Stimulated activated CD8-positive, alpha-beta memory T cell treated with anti-CD3 and anti-CD28 coated beads, Interleukin-4, amount 100 ng/mL, for 48 hours (primary cell): ENCODE data around the gene HRK.

Source experiments
- DNase-seq: peaks from one replicate; pipeline ENCODE4 v3.0.0-alpha.2; 2020

The HRK gene

GRCh38 chr12:116864371-116865160, 16.7 kb downstream of the HRK start:
- no peak for DNase-seq

DNA sequence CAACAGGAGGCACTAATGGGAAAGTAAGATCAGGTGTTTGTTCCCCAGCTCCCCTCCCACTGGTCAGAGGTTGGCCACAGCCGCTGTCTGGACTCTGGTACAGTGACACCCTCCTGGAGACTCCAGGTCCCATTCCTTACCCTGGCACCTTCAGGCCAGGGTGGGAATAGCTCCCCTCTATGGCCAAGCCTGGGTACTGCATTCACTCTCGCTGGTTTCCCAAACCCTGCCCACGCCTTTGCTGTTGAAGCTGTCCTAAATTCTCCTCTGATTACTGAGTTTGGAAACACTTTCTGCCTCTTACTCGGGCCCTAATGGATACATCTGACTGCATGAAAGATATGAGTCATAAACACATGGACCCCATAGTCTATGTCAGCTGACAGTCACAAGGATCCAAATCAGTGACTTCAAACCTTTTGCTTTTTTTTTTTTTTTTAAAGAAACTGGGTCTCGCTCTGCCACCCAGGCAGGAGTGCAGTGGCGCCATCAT, 17.9 kb downstream of the HRK start:
- peak; percentile 47 for DNase-seq

- DNase-seq: no peak
Observed at GRCh38 chr12:116862167-116862566, 19.1 kb downstream of the HRK start.

GRCh38 chr12:116861320-116861719, 19.9 kb downstream of the HRK start:
- peak; percentile 32 for DNase-seq

DNA sequence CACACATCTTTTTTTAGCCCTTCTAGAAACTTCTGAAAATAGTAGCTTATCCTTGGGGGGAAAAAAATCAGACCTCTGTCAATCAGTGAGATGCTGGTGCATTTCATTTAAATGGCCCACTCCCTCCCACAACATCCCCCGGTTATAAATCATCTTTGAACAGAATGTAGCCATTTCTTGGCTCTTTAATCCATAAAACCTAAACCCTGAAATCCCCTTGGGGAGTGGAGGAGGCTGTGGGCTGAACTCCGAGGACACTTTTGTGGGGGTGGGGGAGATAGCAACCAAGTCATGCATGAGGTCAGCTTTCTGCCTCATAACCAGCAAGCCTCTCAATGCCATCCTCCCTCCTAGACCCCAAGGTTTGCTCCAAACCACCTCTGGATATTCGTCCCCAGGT, 21.0 kb downstream of the HRK start:
- DNase-seq: no peak

DNA sequence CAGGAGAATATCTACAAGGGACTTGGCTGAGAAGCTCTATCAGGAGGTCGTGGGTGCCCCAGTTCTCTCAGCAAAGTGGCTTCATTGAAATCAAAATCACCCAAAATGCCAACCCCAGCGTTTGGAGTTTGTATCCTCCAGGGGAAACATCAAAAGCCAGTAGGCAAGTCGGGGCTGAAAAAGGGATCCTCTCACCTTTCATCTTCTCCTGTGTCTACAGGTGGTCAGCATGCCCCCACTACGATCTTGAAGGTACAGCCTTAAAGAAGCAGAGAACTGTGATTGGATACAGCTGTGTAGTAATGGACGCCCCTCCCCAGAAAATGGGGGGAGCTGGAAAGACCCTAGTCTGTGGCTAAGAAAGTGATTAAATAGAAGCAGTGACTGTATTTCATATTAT, 22.2 kb downstream of the HRK start:
- no peak for DNase-seq

DNA sequence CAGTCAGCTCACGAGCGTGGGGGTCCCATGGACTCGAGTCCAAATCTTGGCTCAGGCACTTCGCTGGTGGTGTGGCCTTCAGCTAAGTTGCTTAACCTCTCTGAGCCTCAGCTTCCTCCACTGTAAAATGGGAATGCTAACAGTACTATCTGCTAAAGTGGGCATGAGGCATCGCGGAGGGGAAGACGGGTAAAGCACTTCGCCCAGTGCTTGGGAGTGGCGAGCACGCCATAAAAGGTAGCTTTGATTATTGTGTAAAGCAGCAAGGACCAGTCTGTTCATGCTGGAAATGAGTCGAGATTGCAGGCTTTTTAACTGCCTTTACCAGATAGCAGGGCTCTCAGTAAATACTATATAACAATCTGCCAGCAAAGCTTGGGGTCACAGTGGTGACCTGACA, 24.5 kb downstream of the HRK start:
- DNase-seq: no peak

- no peak for DNase-seq
Observed at GRCh38 chr12:116855744-116856470, 25.3 kb downstream of the HRK start.

DNA sequence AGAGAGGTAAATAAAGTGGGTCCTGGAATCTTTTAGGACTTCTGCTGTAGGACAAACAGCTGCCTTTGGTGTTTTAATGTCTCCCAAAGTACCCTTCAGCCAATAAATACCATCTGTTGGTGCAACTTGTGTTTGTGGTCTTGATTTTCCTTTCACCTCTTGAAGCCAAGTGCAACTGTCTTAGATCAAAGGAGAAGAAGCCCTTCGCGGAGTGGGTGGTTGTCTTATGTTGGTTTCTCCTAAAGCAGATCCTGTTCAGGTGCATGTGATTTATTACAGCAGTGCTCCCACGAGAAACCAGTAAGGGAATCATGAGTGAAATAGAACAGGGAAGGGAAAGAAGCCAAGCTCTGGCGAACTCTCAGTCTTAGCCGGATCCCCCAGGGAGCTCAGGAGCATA, 27.7 kb downstream of the HRK start:
- no peak for DNase-seq

DNA sequence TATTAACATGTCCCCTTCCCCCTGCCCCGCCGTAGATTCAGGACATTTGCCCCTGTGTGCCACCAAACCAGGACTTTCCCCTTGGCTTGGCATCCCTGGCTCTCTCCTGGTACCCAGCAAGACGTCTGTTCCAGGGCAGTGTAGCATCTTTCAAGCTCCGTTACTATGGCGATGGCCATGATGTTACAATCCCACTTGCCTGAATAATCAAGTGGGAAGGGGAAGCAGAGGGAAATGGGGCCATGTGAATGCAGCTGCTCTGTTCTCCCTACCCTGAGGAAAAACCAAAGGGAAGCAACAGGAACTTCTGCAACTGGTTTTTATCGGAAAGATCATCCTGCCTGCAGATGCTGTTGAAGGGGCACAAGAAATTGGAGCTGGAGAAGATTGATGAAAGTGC, 28.9 kb downstream of the HRK start:
- DNase-seq: no peak

DNA sequence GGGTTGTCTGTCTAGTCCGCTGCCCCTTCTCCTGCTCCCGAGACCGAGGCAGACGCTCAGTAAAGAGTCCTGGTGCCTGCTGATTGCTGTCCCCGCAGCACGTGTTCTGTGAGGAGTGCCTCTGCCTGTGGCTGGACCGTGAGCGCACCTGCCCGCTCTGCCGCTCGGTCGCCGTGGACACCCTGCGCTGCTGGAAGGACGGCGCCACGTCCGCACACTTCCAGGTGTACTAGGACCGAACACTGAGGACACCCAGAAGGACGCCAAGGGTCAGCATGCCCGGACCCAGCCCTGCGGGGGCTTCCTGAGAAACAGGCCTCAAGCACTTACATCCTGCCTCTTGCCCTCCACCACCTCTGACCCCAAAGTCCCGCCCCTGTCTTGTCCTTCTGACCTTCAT, 32.0 kb downstream of the HRK start:
- no peak for DNase-seq

DNA sequence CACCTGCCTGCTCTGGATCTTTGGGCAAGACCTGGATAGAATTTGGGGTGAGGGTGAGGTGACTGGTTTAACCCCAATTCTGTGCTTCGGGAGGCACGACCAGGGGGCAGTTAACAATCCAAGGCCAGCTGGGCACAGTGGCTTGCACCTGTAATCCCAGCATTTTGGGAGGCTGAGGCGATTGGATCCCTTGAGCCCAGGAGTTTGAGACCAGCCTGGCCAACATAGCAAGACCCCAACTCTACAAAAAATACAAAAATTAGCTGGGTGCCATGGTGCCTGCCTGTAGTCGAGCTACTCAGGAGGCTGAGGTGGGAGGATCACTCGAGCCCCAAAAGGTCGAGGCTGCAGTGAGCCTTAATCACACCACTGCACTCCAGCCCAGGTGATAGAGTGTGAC, 38.2 kb downstream of the HRK start:
- no peak for DNase-seq

GRCh38 chr12:116839287-116839830, 41.9 kb downstream of the HRK start:
- no peak for DNase-seq

DNA sequence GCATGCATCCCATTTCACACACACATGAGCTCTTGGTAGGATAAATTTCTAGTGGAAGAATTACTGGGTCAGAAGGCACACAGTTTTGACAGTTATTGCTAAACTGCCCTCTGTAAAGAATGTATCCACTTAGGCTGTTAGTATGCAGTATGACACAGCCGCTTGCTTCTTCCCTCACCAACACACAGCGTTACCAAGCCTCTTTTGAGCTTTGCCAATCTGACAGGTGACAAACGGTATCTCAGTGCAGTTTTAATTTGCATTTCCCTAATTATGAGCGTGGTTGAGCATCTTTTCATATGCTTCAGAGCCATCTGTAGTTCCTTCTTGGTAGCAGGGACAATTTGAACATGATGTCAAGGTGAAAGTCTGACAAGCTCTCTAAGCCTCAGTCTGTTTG, 42.9 kb downstream of the HRK start:
- DNase-seq: no peak

DNA sequence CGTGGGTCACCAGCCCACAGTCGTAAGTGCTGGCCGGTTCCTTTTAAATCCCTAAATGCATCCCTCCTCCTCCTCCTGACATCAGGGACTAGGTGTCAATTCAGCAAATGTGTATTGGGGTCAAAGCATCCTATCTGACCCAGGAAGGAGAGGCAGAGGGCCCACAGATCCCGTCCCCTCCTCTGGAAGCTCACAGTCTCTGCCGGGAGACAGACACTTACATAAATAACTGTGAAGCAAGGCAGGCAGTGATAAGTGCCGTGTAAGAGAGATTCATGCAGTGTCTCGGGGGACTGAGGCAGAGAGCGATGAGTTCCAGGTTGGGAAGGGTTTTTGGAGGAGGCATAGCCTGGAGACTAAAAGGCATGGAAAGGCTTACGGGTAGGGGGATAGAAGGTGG, 44.1 kb downstream of the HRK start:
- DNase-seq: no peak

DNA sequence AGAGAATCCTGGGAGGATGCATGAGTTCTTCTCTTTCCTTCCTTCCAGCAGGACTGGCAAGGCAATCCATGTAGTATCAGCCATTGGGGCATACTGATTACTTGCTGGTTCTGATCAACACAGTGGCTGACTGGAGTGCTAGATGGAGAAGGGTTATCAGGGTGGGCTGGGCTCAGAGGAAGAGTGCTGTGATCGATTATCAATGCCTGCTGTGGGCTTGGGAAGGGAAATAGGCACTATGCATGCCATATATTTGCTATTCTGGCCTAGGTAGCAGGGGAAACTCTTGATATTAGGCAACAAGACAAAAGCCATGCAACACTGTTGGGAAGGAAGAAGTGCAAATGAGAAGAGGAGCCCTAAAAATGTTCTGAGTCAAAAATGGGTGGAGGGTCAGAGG, 45.8 kb downstream of the HRK start:
- DNase-seq: no peak

DNA sequence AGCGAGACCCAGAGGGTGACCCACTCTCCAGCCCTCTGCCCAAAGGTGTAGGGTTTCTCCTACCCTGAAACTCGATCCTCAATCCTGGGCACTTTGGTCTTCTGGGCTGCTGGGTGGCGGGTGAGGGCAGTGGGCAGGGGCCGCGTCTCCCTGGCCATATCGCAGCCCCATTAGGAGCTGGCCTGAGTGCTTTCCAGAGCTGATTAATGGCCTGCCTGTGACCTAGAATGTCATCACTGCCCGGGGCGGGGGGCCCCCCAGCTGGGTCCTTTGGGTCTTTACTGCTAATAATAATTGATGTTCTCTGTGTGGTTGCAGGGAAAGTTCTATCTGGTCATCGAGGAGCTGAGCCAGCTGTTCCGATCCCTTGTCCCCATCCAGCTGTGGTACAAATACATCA, 47.8 kb downstream of the HRK start:
- no peak for DNase-seq

GRCh38 chr12:116832353-116832752, 48.9 kb downstream of the HRK start:
- DNase-seq: no peak

GRCh38 chr12:116827432-116827831, 53.8 kb downstream of the HRK start:
- no peak for DNase-seq

DNA sequence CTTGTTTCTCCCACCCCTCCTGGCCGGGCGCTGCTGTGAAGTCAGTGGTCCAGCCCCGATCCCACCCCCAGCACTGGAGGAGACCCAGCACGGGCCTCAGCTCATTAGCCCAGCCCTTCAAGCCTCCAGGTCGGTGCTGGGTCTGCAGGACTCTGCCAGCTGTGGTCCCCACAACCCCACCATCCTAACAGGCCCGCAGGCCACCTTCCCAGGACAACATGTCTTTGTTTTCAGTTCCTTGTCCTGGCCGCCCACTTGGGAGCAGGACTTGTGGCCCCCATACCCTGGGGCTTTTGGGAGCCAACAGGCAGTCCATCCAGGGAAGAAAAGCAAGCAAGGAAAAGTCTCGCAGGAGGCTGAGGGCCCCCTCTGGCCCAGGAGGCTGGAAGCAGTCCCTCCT, 60.0 kb downstream of the HRK start:
- DNase-seq: no peak

DNA sequence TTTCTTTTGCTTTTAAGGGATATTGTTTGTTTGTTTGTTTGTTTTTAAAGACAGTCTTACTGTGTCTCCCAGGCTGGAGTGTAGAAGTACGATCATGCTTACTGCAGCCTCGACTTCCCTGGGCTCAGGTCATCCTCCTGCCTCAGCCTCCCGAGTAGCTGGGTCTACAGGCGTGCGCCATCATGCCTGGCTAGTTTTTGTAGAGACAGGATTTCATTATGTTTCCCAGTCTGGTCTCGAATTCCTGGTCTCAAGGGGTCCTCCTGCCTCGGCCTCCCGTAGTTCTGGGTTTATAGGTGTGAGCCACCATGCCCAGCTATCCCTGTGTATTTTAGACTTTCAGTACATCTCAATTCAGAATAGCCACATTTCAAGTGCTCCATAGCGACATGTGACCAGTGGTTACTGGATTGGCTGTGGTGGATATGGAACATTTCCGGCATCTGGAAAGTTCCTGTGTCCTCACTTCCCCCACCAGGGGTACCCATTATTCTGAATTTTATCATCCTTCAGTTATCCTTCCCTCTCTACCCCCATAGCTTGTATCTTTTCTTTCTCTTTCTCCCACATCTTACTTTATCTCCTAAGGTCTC, 61.1 kb downstream of the HRK start:
- DNase-seq: no peak

GRCh38 chr12:116818948-116819832, 62.1 kb downstream of the HRK start:
- DNase-seq: peak; percentile 91
